Thoracic aorta (tissue), 2 donors: ENCODE measurements around the gene PATZ1. TPM values are rescaled to one million over a fixed set of nuclear protein-coding genes. Genes with fewer than 3 reads are reported as not detected.
A peak's percentile ranks its signal among the peaks of the same experiment; 100 is the strongest.

Experiments
- ATAC-seq: fragments of 150-250 bp; one replicate; pipeline ENCODE4 v1.8.0; 2017; ENCODE audit warnings: low read depth; ENCODE audit not compliant: insufficient number of reproducible peaks, low FRiP score
- DNase-seq: peaks from one replicate; pipeline ENCODE4 v3.0.0-alpha.2; 2020; ENCODE audit warnings: low spot score
- H3K27ac ChIP-seq, 2 donors: fragments of 200-600 bp; sonication (generic); 1 replicate in 1 of 2; 2 replicates in 1 of 2; pipeline ENCODE4 v1.5.1; 2016; ENCODE audit warnings: mild to moderate bottlenecking in 2 of 2, moderate library complexity in 2 of 2
- H3K27me3 ChIP-seq: fragments of 200-600 bp; sonication (generic); replicated peaks from 2 replicates; pipeline ENCODE4 v1.6.0; 2016; ENCODE audit warnings: mild to moderate bottlenecking; ENCODE audit not compliant: insufficient read depth
- H3K36me3 ChIP-seq: fragments of 200-600 bp; sonication (generic); one replicate; pipeline ENCODE4 v1.5.1; 2016
- H3K4me1 ChIP-seq, 2 donors: fragments of 200-600 bp; sonication (generic); 1 replicate in 1 of 2; 2 replicates in 1 of 2; pipeline versions ENCODE4 v1.5.1 to v1.6.0; 2016; ENCODE audit warnings: low read depth in 2 of 2, mild to moderate bottlenecking in 1 of 2; ENCODE audit not compliant: control insufficient read depth in 1 of 2
- H3K4me3 ChIP-seq: fragments of 200-600 bp; sonication (generic); 2 replicates; pipeline ENCODE4 v1.5.1; 2016; ENCODE audit warnings: mild to moderate bottlenecking
- H3K9me3 ChIP-seq: fragments of 200-600 bp; sonication (generic); 2 replicates; pipeline ENCODE4 v1.5.1; 2016
- total RNA-seq, 2 donors: library from RNA; depleted of rRNA; stranded (reverse); fragments of >200 nt; gene quantifications; one replicate each; pipeline versions ENCODE4 v1.1.0 to v1.2.3, GENCODE V29; 2016
- TF ChIP-seq, protein P1 (sequence below): fragments of 200-600 bp; sonication (generic); IDR thresholded peaks from one replicate; pipeline ENCODE4 v1.5.1; 2019; ENCODE audit warnings: antibody characterized with exemption

The PATZ1 gene
- total RNA-seq, 2 donors from 2014 or later, result 14.6 to 15.2 TPM

- no peak for ATAC-seq
- Histone ChIP-seq H3K27ac (peak overlapping the region; percentile 78 to 85), H3K4me1 (peaks cover 22 to 40% of the 10 kb centered on the region in 2 donors)
Observed at GRCh38 chr22:31346733-31347250, 646 bp upstream of the PATZ1 start.

GRCh38 chr22:31345331-31346254, 553 bp downstream of the PATZ1 start:
- peak; percentile 29 for DNase-seq
- Histone ChIP-seq H3K4me1 (peaks cover 22 to 40% of the 10 kb centered on the region in 2 donors), H3K4me3 (peak overlapping the region; percentile 91), H3K9me3 (no peaks in the 10 kb centered on the region), H3K27ac (peak overlapping the region; percentile 40 to 52), H3K36me3 (peaks cover 5% of the 10 kb centered on the region), H3K27me3 (no peaks in the 10 kb centered on the region)
- peak; percentile 46 for ATAC-seq
- TF ChIP-seq, protein P1, sequence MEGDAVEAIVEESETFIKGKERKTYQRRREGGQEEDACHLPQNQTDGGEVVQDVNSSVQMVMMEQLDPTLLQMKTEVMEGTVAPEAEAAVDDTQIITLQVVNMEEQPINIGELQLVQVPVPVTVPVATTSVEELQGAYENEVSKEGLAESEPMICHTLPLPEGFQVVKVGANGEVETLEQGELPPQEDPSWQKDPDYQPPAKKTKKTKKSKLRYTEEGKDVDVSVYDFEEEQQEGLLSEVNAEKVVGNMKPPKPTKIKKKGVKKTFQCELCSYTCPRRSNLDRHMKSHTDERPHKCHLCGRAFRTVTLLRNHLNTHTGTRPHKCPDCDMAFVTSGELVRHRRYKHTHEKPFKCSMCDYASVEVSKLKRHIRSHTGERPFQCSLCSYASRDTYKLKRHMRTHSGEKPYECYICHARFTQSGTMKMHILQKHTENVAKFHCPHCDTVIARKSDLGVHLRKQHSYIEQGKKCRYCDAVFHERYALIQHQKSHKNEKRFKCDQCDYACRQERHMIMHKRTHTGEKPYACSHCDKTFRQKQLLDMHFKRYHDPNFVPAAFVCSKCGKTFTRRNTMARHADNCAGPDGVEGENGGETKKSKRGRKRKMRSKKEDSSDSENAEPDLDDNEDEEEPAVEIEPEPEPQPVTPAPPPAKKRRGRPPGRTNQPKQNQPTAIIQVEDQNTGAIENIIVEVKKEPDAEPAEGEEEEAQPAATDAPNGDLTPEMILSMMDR, result peak; percentile 84

More at GRCh38 chr22:31346733-31347250, 646 bp upstream of the PATZ1 start:
- H3K36me3 ChIP-seq, result peaks cover 2% of the 10 kb centered on the region
- H3K9me3 ChIP-seq, result no peaks in the 10 kb centered on the region
- H3K4me3 ChIP-seq, result peak overlapping the region; percentile 91
- DNase-seq, result no peak
- no peaks in the 10 kb centered on the region for H3K27me3 ChIP-seq
- TF ChIP-seq, protein P1, result no peak

- Histone ChIP-seq H3K36me3 (peaks cover 5% of the 10 kb centered on the region), H3K9me3 (no peaks in the 10 kb centered on the region), H3K4me1 (peaks cover 22 to 40% of the 10 kb centered on the region in 2 donors), H3K27ac (peak overlapping the region; percentile 40 to 66), H3K4me3 (peak overlapping the region; percentile 91), H3K27me3 (no peaks in the 10 kb centered on the region)
- TF ChIP-seq, protein P1, result no peak
- ATAC-seq, result no peak
- no peak for DNase-seq
Observed at GRCh38 chr22:31344578-31345330, 1.4 kb downstream of the PATZ1 start.

GRCh38 chr22:31344256-31344577, 1.9 kb downstream of the PATZ1 start:
- H3K27ac ChIP-seq, result peak overlapping the region; percentile 40 to 66
- no peak for ATAC-seq
- no peak for DNase-seq
- H3K36me3 ChIP-seq, result peaks cover 5% of the 10 kb centered on the region
- no peaks in the 10 kb centered on the region for H3K27me3 ChIP-seq
- peaks cover 22 to 40% of the 10 kb centered on the region in 2 donors for H3K4me1 ChIP-seq
- no peaks in the 10 kb centered on the region for H3K9me3 ChIP-seq
- peak overlapping the region; percentile 91 for H3K4me3 ChIP-seq
- TF ChIP-seq, protein P1, result no peak
